BLaER1 (cell line): ENCODE data around the gene BCORL1.

ENCODE experiments used
- H3K27ac ChIP-seq: shearing (Covaris generic); formaldehyde crosslinking; 2 replicates; pipeline ENCODE4 v1.8.1; 2022
- H3K27me3 ChIP-seq: shearing (Covaris generic); formaldehyde crosslinking; 2 replicates; pipeline ENCODE4 v1.8.1; 2022
- H3K36me3 ChIP-seq: shearing (Covaris generic); formaldehyde crosslinking; 2 replicates; pipeline ENCODE4 v1.8.1; 2022
- H3K4me1 ChIP-seq: shearing (Covaris generic); formaldehyde crosslinking; 2 replicates; pipeline ENCODE4 v1.8.1; 2022
- H3K4me2 ChIP-seq: shearing (Covaris generic); formaldehyde crosslinking; 2 replicates; pipeline ENCODE4 v1.8.1; 2022
- H3K4me3 ChIP-seq: shearing (Covaris generic); formaldehyde crosslinking; 2 replicates; pipeline ENCODE4 v1.8.1; 2022
- H3K9ac ChIP-seq: shearing (Covaris generic); formaldehyde crosslinking; 2 replicates; pipeline ENCODE4 v1.8.1; 2022
- H3K9me3 ChIP-seq: shearing (Covaris generic); formaldehyde crosslinking; 2 replicates; pipeline ENCODE4 v1.8.1; 2022
- H4K20me1 ChIP-seq: shearing (Covaris generic); formaldehyde crosslinking; 2 replicates; pipeline ENCODE4 v1.8.1; 2022
- Cebpa-rat ChIP-seq: shearing (Covaris generic); IDR thresholded peaks from 2 replicates; pipeline ENCODE4 v1.8.1; 2022

Gene BCORL1

DNA sequence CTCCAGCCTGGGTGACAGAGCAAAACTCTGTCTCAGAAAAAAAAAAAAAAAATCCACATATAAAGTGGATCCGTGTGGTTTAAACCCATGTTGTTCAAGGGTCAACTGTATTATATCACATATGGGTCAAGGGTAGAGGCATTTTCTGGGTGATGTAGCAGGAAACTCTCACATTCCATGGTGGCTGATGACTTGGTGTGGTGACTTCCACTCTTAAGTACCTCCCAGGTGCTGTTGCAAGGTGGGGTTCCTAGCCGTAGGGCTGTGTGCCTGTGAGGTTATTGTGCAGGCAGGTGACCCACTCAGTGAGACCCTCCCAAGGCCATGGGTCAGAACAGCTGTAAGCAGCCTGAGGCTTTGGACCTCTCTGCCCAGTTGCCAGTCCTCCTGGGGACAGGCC is 110.8 kb downstream of the BCORL1 start:
- H3K4me3 ChIP-seq: no peak overlapping the region
- no peak overlapping the region for H3K4me2 ChIP-seq
- peaks cover 75% of the 10 kb centered on the region for H4K20me1 ChIP-seq
- H3K27ac ChIP-seq: no peak overlapping the region
- H3K27me3 ChIP-seq: peaks cover 48% of the 10 kb centered on the region
- no peaks in the 10 kb centered on the region for H3K9me3 ChIP-seq
- H3K4me1 ChIP-seq: peaks cover 86% of the 10 kb centered on the region
- H3K36me3 ChIP-seq: no peaks in the 10 kb centered on the region
- TF ChIP-seq Cebpa-rat: no peak
- no peak overlapping the region for H3K9ac ChIP-seq

GRCh38 chrX:130094696-130095095 is 112.3 kb downstream of the BCORL1 start:
- H3K4me1 ChIP-seq: peaks cover 86% of the 10 kb centered on the region
- no peaks in the 10 kb centered on the region for H3K36me3 ChIP-seq
- no peak overlapping the region for H3K4me3 ChIP-seq
- H3K9ac ChIP-seq: no peak overlapping the region
- peak overlapping the region; percentile 39 for H3K4me2 ChIP-seq
- H3K27me3 ChIP-seq: peaks cover 41% of the 10 kb centered on the region
- H3K9me3 ChIP-seq: no peaks in the 10 kb centered on the region
- H4K20me1 ChIP-seq: peaks cover 79% of the 10 kb centered on the region
- TF ChIP-seq Cebpa-rat: no peak
- H3K27ac ChIP-seq: peak overlapping the region; percentile 30; the same call in 1 of the 2 replicates

DNA sequence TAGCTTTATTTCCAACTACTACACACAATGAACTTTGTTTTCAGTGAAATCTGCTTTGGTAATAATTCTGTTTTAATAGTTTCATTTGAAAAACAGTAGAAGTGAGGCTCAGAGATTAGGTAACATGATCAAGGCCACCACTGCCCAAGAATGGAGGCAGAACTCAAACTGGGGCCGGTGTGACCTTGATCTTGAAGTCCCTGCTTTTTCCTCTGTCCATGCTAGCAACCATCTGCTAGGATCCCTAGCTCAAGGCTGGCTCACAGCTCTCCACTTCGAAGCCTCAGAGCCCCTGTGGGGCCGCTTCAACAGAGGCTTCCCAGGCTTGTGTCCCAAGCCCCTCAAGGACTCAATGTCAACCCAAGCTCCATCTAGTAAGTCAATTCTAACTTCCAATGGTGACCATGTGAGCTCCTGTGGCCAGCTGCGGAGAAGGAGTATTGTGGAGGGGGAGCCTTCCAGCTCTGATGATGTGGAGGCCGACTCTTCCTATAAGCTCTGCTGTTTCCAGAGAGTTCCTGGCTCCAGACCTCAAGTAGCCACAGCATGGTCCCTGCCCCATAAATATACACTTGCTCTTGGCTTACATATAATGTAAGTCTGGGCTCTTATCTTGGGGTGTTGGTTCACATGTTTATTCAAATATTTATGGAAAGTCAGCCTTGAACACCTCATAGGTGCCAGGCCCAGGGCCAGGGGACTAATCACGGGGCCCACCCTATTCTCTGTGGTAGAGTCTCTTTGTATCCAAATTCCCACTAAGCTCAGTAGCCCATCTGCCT is 113.0 kb downstream of the BCORL1 start:
- peak overlapping the region; percentile 39 for H3K4me2 ChIP-seq
- peaks cover 85% of the 10 kb centered on the region for H4K20me1 ChIP-seq
- H3K27ac ChIP-seq: peak overlapping the region; percentile 30; the same call in 1 of the 2 replicates
- no peaks in the 10 kb centered on the region for H3K36me3 ChIP-seq
- H3K4me3 ChIP-seq: no peak overlapping the region
- no peak for TF ChIP-seq Cebpa-rat
- peaks cover 45% of the 10 kb centered on the region for H3K27me3 ChIP-seq
- H3K9me3 ChIP-seq: no peaks in the 10 kb centered on the region
- H3K9ac ChIP-seq: 0 out of 2 replicates have a peak overlapping the region, but pooled peaks have one; percentile 6
- peaks cover 86% of the 10 kb centered on the region for H3K4me1 ChIP-seq

GRCh38 chrX:130097507-130098209 is 115.2 kb downstream of the BCORL1 start:
- Histone ChIP-seq H4K20me1 (peaks cover 70% of the 10 kb centered on the region), H3K4me3 (no peak overlapping the region), H3K9ac (no peak overlapping the region), H3K27me3 (peaks cover 34% of the 10 kb centered on the region), H3K27ac (peak overlapping the region; percentile 49; the same call in 1 of the 2 replicates), H3K36me3 (no peaks in the 10 kb centered on the region), H3K4me1 (peaks cover 71% of the 10 kb centered on the region), H3K4me2 (peak overlapping the region; percentile 60), H3K9me3 (no peaks in the 10 kb centered on the region)
- TF ChIP-seq Cebpa-rat: no peak

- Histone ChIP-seq H3K4me3 (no peak overlapping the region), H3K9me3 (no peaks in the 10 kb centered on the region), H3K4me1 (peaks cover 66% of the 10 kb centered on the region), H3K27ac (peak overlapping the region; percentile 49; the same call in 1 of the 2 replicates), H4K20me1 (peaks cover 65% of the 10 kb centered on the region), H3K4me2 (peak overlapping the region; percentile 60), H3K36me3 (no peaks in the 10 kb centered on the region), H3K27me3 (peaks cover 34% of the 10 kb centered on the region), H3K9ac (no peak overlapping the region)
- no peak for TF ChIP-seq Cebpa-rat
Measured at GRCh38 chrX:130098210-130098552, 115.7 kb downstream of the BCORL1 start.

- Histone ChIP-seq H3K4me1 (peaks cover 65% of the 10 kb centered on the region), H3K27ac (no peak overlapping the region), H3K36me3 (0 out of 2 replicates have a peak, but pooled peaks cover 4% of the 10 kb centered on the region), H3K4me3 (no peak overlapping the region), H3K9ac (no peak overlapping the region), H3K27me3 (peaks cover 28% of the 10 kb centered on the region), H3K9me3 (no peaks in the 10 kb centered on the region), H4K20me1 (peaks cover 63% of the 10 kb centered on the region), H3K4me2 (no peak overlapping the region)
- no peak for TF ChIP-seq Cebpa-rat
Measured at GRCh38 chrX:130100180-130100579, 117.7 kb downstream of the BCORL1 start.

DNA sequence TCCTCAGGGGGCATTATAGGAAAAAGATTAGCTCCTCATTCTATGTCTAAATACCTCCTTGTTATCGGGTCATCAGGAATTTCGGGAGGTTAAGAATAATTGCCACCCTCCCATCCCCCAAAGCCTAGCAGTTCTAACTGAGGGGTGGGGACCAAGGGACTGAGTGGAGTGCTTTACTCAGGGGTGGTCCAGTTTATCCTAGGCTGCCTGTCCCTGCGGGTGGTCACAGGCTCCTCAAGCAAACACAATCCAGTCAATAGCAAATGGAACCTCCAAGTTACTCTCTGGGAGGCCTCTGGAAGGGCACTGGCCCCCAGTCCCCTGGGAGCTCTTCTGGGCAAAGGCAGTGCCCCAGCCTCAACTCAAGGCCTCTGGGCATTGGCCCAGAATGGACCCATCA is 121.2 kb downstream of the BCORL1 start:
- no peak overlapping the region for H3K9ac ChIP-seq
- TF ChIP-seq Cebpa-rat: no peak
- H3K9me3 ChIP-seq: no peaks in the 10 kb centered on the region
- H3K4me2 ChIP-seq: no peak overlapping the region
- no peak overlapping the region for H3K4me3 ChIP-seq
- H4K20me1 ChIP-seq: peaks cover 67% of the 10 kb centered on the region
- H3K27me3 ChIP-seq: peaks cover 35% of the 10 kb centered on the region
- 0 out of 2 replicates have a peak, but pooled peaks cover 4% of the 10 kb centered on the region for H3K36me3 ChIP-seq
- no peak overlapping the region for H3K27ac ChIP-seq
- peaks cover 76% of the 10 kb centered on the region for H3K4me1 ChIP-seq

DNA sequence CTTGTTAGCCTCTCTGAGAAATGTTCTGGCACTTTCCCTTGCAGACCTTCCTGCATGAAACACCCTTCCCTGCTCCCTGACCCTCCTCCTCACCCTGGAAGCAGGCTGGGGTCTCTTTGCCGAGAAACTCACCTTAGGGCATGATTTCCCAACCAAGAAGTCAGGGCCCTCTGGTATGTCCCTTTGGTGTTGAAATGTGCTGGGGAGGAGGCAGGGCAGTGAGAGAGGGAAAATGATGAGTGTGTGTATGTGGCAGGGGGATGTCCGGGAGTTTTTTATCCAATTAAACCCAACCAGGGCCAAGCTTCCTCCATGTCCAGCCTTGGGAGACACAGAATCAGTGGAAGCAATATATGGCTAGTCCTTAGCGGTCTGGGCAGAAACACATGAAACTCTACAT is 122.8 kb downstream of the BCORL1 start:
- no peak overlapping the region for H3K27ac ChIP-seq
- peaks cover 30% of the 10 kb centered on the region for H3K27me3 ChIP-seq
- 0 out of 2 replicates have a peak, but pooled peaks cover 4% of the 10 kb centered on the region for H3K36me3 ChIP-seq
- peaks cover 65% of the 10 kb centered on the region for H4K20me1 ChIP-seq
- 0 out of 2 replicates have a peak, but pooled peaks cover 6% of the 10 kb centered on the region for H3K9me3 ChIP-seq
- peak overlapping the region; percentile 34; the same call in 1 of the 2 replicates for H3K9ac ChIP-seq
- no peak overlapping the region for H3K4me3 ChIP-seq
- peak overlapping the region; percentile 24; the same call in 1 of the 2 replicates for H3K4me2 ChIP-seq
- no peak for TF ChIP-seq Cebpa-rat
- peaks cover 65% of the 10 kb centered on the region for H3K4me1 ChIP-seq

- no peak for TF ChIP-seq Cebpa-rat
Measured at GRCh38 chrX:130106071-130106470, 123.6 kb downstream of the BCORL1 start.

More at GRCh38 chrX:130106071-130106470, 123.6 kb downstream of the BCORL1 start:
- H3K9me3 ChIP-seq: 0 out of 2 replicates have a peak, but pooled peaks cover 6% of the 10 kb centered on the region
- peaks cover 64% of the 10 kb centered on the region for H4K20me1 ChIP-seq
- no peak overlapping the region for H3K4me3 ChIP-seq
- no peak overlapping the region for H3K27ac ChIP-seq
- H3K4me1 ChIP-seq: peaks cover 61% of the 10 kb centered on the region
- peak overlapping the region; percentile 24 for H3K4me2 ChIP-seq
- peaks cover 29% of the 10 kb centered on the region for H3K27me3 ChIP-seq
- H3K36me3 ChIP-seq: 0 out of 2 replicates have a peak, but pooled peaks cover 4% of the 10 kb centered on the region
- H3K9ac ChIP-seq: peak overlapping the region; percentile 34; the same call in 1 of the 2 replicates
